ENCODE data around the gene ASB5.

The ASB5 gene

GRCh38 chr4:176256921-176257320 lies 12.1 kb downstream of the ASB5 start:
- Histone ChIP-seq H3K4me1 (ENCODE audit: control insufficient read depth, insufficient read depth, low read length) (no peaks in the 10 kb centered on the region), H3K9ac (ENCODE audit: low read depth, low read length) (no peak overlapping the region), H3K36me3 (ENCODE audit: control insufficient read depth, insufficient read depth, low read length) (no peaks in the 10 kb centered on the region), H3K9me3 (ENCODE audit: control insufficient read depth, insufficient read depth, low read length) (no peaks in the 10 kb centered on the region), H3K4me3 (ENCODE audit: low read depth, low read length) (no peak overlapping the region), H3K27me3 (ENCODE audit: control insufficient read depth, insufficient read depth, low read length) (no peaks in the 10 kb centered on the region)

- no peaks in the 10 kb centered on the region for H3K4me1 ChIP-seq (ENCODE audit: control insufficient read depth, insufficient read depth, low read length)
- no peaks in the 10 kb centered on the region for H3K9me3 ChIP-seq (ENCODE audit: control insufficient read depth, insufficient read depth, low read length)
- H3K27me3 ChIP-seq (ENCODE audit: control insufficient read depth, insufficient read depth, low read length), result no peaks in the 10 kb centered on the region
- H3K36me3 ChIP-seq (ENCODE audit: control insufficient read depth, insufficient read depth, low read length), result no peaks in the 10 kb centered on the region
- no peak overlapping the region for H3K9ac ChIP-seq (ENCODE audit: low read depth, low read length)
- no peak overlapping the region for H3K4me3 ChIP-seq (ENCODE audit: low read depth, low read length)
Measured at GRCh38 chr4:176242764-176243347, 26.2 kb downstream of the ASB5 start.

- Histone ChIP-seq H3K4me3 (ENCODE audit: low read depth, low read length) (no peak overlapping the region), H3K27me3 (ENCODE audit: control insufficient read depth, insufficient read depth, low read length) (no peaks in the 10 kb centered on the region), H3K9ac (ENCODE audit: low read depth, low read length) (no peak overlapping the region), H3K4me1 (ENCODE audit: control insufficient read depth, insufficient read depth, low read length) (no peaks in the 10 kb centered on the region), H3K9me3 (ENCODE audit: control insufficient read depth, insufficient read depth, low read length) (no peaks in the 10 kb centered on the region), H3K36me3 (ENCODE audit: control insufficient read depth, insufficient read depth, low read length) (no peaks in the 10 kb centered on the region)
Measured at GRCh38 chr4:176241703-176242102, 27.3 kb downstream of the ASB5 start.

- H3K9ac ChIP-seq (ENCODE audit: low read depth, low read length), result no peak overlapping the region
- H3K9me3 ChIP-seq (ENCODE audit: control insufficient read depth, insufficient read depth, low read length), result no peaks in the 10 kb centered on the region
- H3K4me1 ChIP-seq (ENCODE audit: control insufficient read depth, insufficient read depth, low read length), result no peaks in the 10 kb centered on the region
- H3K36me3 ChIP-seq (ENCODE audit: control insufficient read depth, insufficient read depth, low read length), result no peaks in the 10 kb centered on the region
- H3K4me3 ChIP-seq (ENCODE audit: low read depth, low read length), result no peak overlapping the region
- H3K27me3 ChIP-seq (ENCODE audit: control insufficient read depth, insufficient read depth, low read length), result no peaks in the 10 kb centered on the region
Measured at GRCh38 chr4:176238826-176239225, 30.2 kb downstream of the ASB5 start.

- no peaks in the 10 kb centered on the region for H3K4me1 ChIP-seq (ENCODE audit: control insufficient read depth, insufficient read depth, low read length)
- no peaks in the 10 kb centered on the region for H3K9me3 ChIP-seq (ENCODE audit: control insufficient read depth, insufficient read depth, low read length)
- H3K27me3 ChIP-seq (ENCODE audit: control insufficient read depth, insufficient read depth, low read length), result no peaks in the 10 kb centered on the region
- H3K36me3 ChIP-seq (ENCODE audit: control insufficient read depth, insufficient read depth, low read length), result no peaks in the 10 kb centered on the region
- no peak overlapping the region for H3K9ac ChIP-seq (ENCODE audit: low read depth, low read length)
- H3K4me3 ChIP-seq (ENCODE audit: low read depth, low read length), result no peak overlapping the region
Measured at GRCh38 chr4:176238157-176238610, 30.8 kb downstream of the ASB5 start.

- Histone ChIP-seq H3K4me3 (ENCODE audit: low read depth, low read length) (no peak overlapping the region), H3K36me3 (ENCODE audit: control insufficient read depth, insufficient read depth, low read length) (no peaks in the 10 kb centered on the region), H3K4me1 (ENCODE audit: control insufficient read depth, insufficient read depth, low read length) (no peaks in the 10 kb centered on the region), H3K9me3 (ENCODE audit: control insufficient read depth, insufficient read depth, low read length) (no peaks in the 10 kb centered on the region), H3K27me3 (ENCODE audit: control insufficient read depth, insufficient read depth, low read length) (no peaks in the 10 kb centered on the region), H3K9ac (ENCODE audit: low read depth, low read length) (no peak overlapping the region)
Measured at GRCh38 chr4:176236946-176237345, 32.1 kb downstream of the ASB5 start.

GRCh38 chr4:176230836-176231235 lies 38.2 kb downstream of the ASB5 start:
- Histone ChIP-seq H3K4me1 (ENCODE audit: control insufficient read depth, insufficient read depth, low read length) (no peaks in the 10 kb centered on the region), H3K36me3 (ENCODE audit: control insufficient read depth, insufficient read depth, low read length) (no peaks in the 10 kb centered on the region), H3K9ac (ENCODE audit: low read depth, low read length) (no peak overlapping the region), H3K4me3 (ENCODE audit: low read depth, low read length) (no peak overlapping the region), H3K9me3 (ENCODE audit: control insufficient read depth, insufficient read depth, low read length) (no peaks in the 10 kb centered on the region), H3K27me3 (ENCODE audit: control insufficient read depth, insufficient read depth, low read length) (no peaks in the 10 kb centered on the region)

GRCh38 chr4:176229645-176230044 lies 39.4 kb downstream of the ASB5 start:
- Histone ChIP-seq H3K9ac (ENCODE audit: low read depth, low read length) (no peak overlapping the region), H3K4me1 (ENCODE audit: control insufficient read depth, insufficient read depth, low read length) (no peaks in the 10 kb centered on the region), H3K27me3 (ENCODE audit: control insufficient read depth, insufficient read depth, low read length) (no peaks in the 10 kb centered on the region), H3K4me3 (ENCODE audit: low read depth, low read length) (no peak overlapping the region), H3K9me3 (ENCODE audit: control insufficient read depth, insufficient read depth, low read length) (no peaks in the 10 kb centered on the region), H3K36me3 (ENCODE audit: control insufficient read depth, insufficient read depth, low read length) (no peaks in the 10 kb centered on the region)

- no peak overlapping the region for H3K4me3 ChIP-seq (ENCODE audit: low read depth, low read length)
- no peaks in the 10 kb centered on the region for H3K9me3 ChIP-seq (ENCODE audit: control insufficient read depth, insufficient read depth, low read length)
- no peaks in the 10 kb centered on the region for H3K4me1 ChIP-seq (ENCODE audit: control insufficient read depth, insufficient read depth, low read length)
- no peak overlapping the region for H3K9ac ChIP-seq (ENCODE audit: low read depth, low read length)
- no peaks in the 10 kb centered on the region for H3K27me3 ChIP-seq (ENCODE audit: control insufficient read depth, insufficient read depth, low read length)
- no peaks in the 10 kb centered on the region for H3K36me3 ChIP-seq (ENCODE audit: control insufficient read depth, insufficient read depth, low read length)
Measured at GRCh38 chr4:176226736-176227135, 42.3 kb downstream of the ASB5 start.

GRCh38 chr4:176223561-176223960 lies 45.5 kb downstream of the ASB5 start:
- no peaks in the 10 kb centered on the region for H3K4me1 ChIP-seq (ENCODE audit: control insufficient read depth, insufficient read depth, low read length)

GRCh38 chr4:176222149-176222548 lies 46.9 kb downstream of the ASB5 start:
- Histone ChIP-seq H3K27me3 (ENCODE audit: control insufficient read depth, insufficient read depth, low read length) (no peaks in the 10 kb centered on the region), H3K36me3 (ENCODE audit: control insufficient read depth, insufficient read depth, low read length) (no peaks in the 10 kb centered on the region), H3K4me1 (ENCODE audit: control insufficient read depth, insufficient read depth, low read length) (no peaks in the 10 kb centered on the region), H3K4me3 (ENCODE audit: low read depth, low read length) (no peak overlapping the region), H3K9ac (ENCODE audit: low read depth, low read length) (no peak overlapping the region), H3K9me3 (ENCODE audit: control insufficient read depth, insufficient read depth, low read length) (no peaks in the 10 kb centered on the region)

More at GRCh38 chr4:176223561-176223960, 45.5 kb downstream of the ASB5 start:
- no peaks in the 10 kb centered on the region for H3K27me3 ChIP-seq (ENCODE audit: control insufficient read depth, insufficient read depth, low read length)
- H3K9ac ChIP-seq (ENCODE audit: low read depth, low read length), result no peak overlapping the region
- H3K9me3 ChIP-seq (ENCODE audit: control insufficient read depth, insufficient read depth, low read length), result no peaks in the 10 kb centered on the region
- H3K36me3 ChIP-seq (ENCODE audit: control insufficient read depth, insufficient read depth, low read length), result no peaks in the 10 kb centered on the region
- no peak overlapping the region for H3K4me3 ChIP-seq (ENCODE audit: low read depth, low read length)

- no peaks in the 10 kb centered on the region for H3K36me3 ChIP-seq (ENCODE audit: control insufficient read depth, insufficient read depth, low read length)
- H3K4me1 ChIP-seq (ENCODE audit: control insufficient read depth, insufficient read depth, low read length), result no peaks in the 10 kb centered on the region
- H3K4me3 ChIP-seq (ENCODE audit: low read depth, low read length), result no peak overlapping the region
- no peak overlapping the region for H3K9ac ChIP-seq (ENCODE audit: low read depth, low read length)
- no peaks in the 10 kb centered on the region for H3K9me3 ChIP-seq (ENCODE audit: control insufficient read depth, insufficient read depth, low read length)
- H3K27me3 ChIP-seq (ENCODE audit: control insufficient read depth, insufficient read depth, low read length), result no peaks in the 10 kb centered on the region
Measured at GRCh38 chr4:176217510-176217909, 51.5 kb downstream of the ASB5 start.
